ENCODE data around the gene GARNL3.

The GARNL3 gene

DNA sequence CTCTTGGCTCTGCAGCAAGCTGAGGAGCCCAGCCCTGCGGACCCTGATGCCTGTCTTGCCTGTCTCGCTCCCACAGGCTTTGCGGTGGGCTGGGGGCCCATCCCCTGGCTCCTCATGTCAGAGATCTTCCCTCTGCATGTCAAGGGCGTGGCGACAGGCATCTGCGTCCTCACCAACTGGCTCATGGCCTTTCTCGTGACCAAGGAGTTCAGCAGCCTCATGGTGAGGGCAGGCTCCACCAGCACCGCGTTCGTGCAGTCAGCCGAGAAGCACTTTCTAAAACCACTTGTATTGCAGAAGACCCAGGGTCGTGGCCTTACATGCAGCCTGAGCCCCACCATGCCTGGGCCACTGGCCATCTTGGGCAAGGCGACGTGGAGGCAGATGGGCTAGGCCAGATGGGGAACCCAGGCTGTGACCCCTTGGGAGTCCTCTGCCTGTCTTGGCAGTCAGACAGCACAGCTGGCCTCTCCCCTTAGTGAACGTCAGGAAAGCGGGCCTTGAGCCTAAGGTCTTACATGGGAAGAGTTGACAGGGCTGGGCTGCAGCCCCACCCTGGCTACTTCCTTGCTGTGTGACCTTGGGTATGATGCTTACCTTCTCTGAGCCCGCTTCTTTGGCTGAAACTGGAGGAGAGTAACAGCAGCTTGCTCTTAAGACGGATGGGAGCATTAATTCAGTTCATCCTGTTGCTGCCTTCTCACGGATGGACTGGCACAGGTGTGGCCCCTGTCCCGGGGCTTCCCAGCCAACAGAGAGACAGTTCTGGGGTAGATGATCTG is 141.0 kb downstream of the GARNL3 start:
- DNase-seq (ENCODE audit: low read depth) = no peak

- no peak for DNase-seq (ENCODE audit: low read depth)
Observed at GRCh38 chr9:127406799-127407491, 142.4 kb downstream of the GARNL3 start.

GRCh38 chr9:127407492-127407843 is 142.9 kb downstream of the GARNL3 start:
- no peak for DNase-seq (ENCODE audit: low read depth)

GRCh38 chr9:127411122-127411521 is 146.5 kb downstream of the GARNL3 start:
- DNase-seq (ENCODE audit: low read depth) = no peak

- DNase-seq (ENCODE audit: low read depth) = no peak
Observed at GRCh38 chr9:127415141-127415540, 150.6 kb downstream of the GARNL3 start.

DNA sequence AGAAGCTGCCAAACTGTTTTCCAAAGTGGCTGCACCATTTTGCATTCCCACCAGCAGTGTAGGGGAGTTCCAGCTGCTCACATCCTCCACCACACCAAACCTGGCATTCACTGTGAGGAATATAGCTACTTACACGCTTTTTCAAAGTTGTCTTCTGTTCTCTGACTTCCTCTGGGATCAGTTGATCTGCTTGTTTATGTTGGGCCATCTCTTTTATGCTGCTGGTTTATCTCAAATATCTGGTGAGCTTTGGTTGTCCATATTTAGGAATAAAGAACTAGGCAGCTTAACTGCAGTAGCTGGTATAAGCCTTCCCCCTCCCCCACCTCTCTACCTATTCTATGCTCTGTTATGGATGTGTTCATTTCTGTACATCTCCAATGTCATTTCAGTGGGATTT is 151.1 kb downstream of the GARNL3 start:
- no peak for DNase-seq (ENCODE audit: low read depth)

DNA sequence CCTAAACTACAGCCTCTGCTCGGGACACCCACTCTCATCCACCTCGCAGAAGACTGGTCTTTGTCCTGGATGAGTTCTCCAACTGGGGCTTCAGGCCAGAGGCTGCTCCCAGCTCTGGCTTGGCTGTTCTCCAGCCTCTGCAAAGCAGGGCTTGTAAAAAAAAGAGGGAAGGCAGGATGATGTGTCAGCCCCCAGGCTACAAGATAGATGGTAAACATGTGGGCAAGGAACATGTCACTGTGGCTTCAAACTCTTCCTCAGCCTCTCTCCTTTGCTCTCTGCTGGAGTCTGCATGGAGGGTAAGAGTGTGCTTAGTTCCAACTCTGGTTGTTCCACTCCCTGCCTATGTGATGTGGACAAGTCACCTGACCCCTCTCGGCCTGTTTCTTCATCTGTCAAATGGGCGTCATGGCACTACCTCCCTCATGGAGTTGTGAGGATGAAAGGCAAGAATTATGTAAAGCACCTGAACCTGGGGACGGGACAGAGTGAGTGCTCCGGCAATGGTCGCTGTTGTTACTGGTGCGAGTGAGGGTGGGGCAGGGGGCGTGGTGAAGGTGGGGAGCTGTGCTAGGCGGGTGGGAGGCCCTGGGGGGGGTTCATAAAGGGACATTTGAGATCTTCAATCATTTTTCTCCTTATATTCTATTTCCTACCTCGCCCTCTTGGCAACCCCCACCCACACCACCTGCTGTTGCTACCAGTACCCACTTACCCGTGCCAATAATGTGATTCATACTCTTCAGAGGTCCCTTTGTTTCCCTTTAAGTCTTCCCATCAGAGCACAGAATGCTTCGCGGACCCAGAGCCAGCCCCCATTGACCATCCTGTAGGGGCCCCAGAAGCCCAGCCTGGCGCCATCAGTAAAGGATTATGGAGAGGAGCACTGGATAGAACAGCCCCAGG is 152.8 kb downstream of the GARNL3 start:
- DNase-seq (ENCODE audit: low read depth) = no peak

DNA sequence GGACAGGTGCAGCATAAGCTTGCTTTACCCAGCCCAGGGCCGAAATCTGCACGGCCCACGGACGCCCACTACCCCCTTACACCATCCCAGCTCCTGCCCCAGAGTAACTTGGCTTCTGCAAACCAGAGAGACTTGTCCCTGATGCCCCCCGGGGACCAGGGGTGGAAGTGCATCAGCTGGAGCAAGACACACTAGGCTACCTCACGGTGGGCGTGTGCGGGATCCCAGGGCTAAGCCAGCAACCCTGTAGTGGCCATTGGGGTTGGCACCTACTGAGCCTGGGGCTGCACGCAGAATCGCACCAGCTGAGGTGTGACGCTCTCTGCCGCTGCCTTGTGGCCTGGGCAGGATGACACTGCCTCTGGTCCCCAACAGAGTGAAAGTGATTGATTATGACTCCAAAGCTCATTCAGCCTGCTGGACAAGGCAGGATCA is 153.5 kb downstream of the GARNL3 start:
- peak; percentile 22 for DNase-seq (ENCODE audit: low read depth)

DNA sequence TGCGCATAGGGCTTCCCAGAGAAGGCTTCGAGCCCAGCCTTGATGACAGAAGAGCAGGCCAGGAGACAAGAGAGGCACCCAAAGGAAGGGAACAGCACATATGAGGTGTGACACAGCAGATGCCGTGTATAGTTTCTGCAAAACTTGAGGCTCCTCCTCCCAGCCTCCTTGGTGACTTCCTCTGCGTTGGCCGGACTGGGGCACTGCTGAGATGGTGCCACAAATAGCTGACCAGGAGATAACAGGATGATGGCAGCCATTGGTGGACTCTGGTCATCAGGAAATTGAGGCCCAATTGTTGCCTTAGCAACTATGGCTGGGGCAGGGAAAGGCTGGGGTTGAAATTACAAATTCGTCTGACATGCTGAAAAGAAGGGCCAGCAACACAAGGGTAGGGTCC is 154.8 kb downstream of the GARNL3 start:
- DNase-seq (ENCODE audit: low read depth) = no peak

DNA sequence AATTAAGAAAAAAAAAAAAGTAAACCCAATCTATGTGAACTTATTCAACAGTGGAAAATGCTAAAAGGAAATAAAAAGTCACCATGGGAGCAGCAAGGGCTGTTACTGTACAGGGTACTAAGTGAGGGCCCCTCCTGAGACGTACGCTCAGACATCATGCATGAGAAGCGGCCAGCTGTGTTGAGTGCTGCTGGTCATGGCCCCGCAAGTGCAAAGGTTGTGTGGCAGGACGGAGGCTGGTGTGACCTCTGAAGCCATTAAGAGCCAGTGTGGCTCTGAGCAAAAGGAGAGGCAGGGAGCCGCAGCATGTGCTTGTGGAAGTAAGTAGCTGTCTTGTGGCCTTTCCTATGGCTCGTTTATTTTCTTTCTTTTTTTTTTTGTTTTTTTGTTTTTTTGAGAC is 156.5 kb downstream of the GARNL3 start:
- no peak for DNase-seq (ENCODE audit: low read depth)

GRCh38 chr9:127422133-127422782 is 157.7 kb downstream of the GARNL3 start:
- DNase-seq (ENCODE audit: low read depth) = no peak

DNA sequence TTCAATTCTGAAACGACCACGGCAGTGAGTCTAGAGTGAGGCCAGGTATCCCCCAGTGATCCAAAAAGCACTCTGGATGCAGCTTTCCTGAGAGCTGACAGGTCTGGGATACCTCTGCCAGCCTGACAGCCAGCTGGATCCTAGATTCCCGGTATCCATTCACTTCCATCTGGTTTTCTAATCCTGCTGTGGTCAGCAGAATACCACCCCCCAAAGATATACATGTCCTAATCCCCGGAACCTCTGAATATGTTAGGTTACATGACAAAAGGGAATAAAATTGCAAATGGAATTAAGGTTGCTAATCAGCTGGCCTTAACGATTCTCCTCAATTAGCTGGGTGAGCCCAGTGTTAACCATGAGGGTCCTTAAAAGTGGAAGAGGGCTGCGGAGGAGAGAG is 158.2 kb downstream of the GARNL3 start:
- DNase-seq (ENCODE audit: low read depth) = no peak

DNA sequence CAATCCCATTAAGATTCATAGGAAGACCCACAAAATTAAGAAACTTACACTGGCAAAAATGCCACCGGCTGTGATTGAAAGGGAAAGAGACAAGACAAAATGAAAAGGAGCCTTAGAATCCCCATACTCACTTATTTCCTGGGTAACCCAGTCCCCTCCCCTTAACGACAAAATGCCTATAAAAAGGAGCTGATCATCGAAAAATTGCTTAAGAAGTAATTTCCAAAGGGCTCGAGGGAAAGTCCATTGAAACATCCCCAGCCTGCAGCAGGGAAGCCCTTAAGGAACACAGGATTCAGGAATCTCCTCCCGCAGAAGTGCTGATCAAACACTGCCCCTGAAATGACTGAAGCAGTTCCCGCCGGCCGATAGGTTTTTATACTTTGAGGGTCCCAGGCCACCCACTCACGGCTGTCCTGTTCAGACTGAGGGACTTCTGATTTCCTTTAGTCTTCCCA is 158.9 kb downstream of the GARNL3 start:
- DNase-seq (ENCODE audit: low read depth) = no peak

DNA sequence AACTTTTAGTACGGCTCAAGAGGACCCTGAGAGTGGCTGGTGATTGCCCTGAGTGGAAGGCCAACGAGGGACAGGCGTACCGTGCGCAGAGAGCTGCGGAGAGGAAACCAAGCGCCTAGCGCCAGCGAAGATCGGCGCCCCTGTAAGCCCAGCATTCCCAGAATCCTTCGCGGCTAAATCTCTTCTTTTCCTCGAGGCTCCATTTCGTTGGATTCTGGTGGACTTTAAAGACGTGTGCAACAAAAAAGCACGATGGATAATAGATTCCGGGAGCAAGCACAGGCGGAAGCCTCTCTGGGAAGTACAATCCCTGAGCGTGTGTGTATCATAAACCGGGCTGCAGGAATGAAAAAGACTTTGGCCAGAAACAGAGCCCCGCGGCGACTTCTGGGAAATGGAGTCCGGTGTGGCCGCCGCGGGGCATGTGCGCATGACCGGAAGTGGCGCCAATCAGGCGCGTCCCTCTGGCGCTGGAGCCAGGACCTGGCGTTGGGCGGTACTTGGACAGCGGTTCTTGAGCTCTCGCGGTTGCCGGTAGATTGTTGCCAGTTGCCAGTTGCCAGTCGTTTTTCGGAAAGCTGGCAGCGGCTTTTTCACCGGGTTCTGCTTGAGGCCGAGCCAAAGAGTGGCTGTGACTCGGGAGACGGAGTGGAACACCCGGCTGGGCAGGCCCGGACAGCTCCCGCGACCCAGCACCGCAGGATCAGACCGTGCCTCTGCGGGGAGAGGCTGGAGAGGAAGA is 159.5 kb downstream of the GARNL3 start, which contains the start of gene ZNF79:
Gene ZNF79 (plus strand): TSS at position 449 of the 742 bp plus-strand sequence. CDS start 406 bp downstream, outside the sequence.
- DNase-seq (ENCODE audit: low read depth) = peak; percentile 82

- no peak for DNase-seq (ENCODE audit: low read depth)
Observed at GRCh38 chr9:127424676-127424999, 160.1 kb downstream of the GARNL3 start.

- DNase-seq (ENCODE audit: low read depth) = peak; percentile 37
Observed at GRCh38 chr9:127426756-127427155, 162.2 kb downstream of the GARNL3 start.

DNA sequence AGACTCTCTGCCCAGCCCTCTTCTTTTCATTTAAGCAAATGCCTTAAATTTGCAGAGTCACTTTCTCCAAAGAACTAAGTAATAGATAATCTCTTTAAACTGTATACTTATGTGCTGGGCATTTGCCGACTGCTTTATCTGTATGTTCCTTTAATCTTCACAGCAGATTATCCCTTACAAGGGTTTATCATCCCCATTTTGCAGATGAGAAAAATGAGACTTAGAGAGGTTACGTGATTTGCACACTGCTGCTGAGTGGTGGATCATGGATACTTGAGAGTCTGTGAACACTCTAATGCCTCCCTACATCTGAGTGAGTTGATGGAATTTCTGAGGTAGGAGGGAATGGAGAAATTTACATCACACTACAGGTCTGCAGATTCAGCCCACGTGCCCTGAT is 163.8 kb downstream of the GARNL3 start:
- DNase-seq (ENCODE audit: low read depth) = no peak

DNA sequence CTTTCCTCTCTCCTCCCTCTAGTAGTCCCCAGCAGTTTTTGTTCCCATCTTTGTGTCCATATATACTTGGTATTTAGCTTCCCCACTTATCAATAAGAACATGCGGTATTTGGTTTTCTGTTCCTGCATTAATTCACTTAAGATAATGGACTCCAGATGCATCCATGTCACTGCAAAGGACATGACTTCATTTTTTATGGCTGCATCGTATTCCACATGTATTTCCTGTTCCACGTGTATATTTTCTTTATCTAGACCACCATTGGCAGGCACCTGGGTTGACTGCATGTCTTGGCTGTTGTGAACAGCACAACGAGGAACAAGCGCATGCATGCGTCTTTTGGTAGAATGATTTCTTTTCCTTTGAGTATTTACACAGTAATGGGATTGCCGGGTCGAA is 165.8 kb downstream of the GARNL3 start:
- DNase-seq (ENCODE audit: low read depth) = no peak

- DNase-seq (ENCODE audit: low read depth) = no peak
Observed at GRCh38 chr9:127437497-127438264, 173.1 kb downstream of the GARNL3 start.

DNA sequence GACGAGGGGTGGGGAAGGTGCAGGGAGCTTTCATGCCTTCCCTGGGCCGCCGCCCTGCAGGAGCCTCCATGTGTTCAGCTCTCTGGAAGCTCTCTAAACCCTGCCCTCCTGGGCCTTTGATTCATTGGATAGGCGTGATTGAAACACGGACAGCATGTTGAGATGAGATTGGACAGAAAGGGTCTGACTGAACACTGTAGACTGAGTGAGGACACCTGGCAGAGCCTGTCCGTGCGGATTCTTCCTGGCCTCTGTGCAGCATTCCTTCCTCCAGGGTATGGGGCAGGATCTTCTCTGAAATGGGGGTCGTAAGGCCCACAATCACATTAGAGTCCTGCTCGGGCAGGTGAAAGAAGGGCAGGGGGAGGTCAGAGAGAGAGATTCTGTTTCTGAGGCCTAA is 173.8 kb downstream of the GARNL3 start:
- no peak for DNase-seq (ENCODE audit: low read depth)
